Spleen (tissue), 7 donors: ENCODE results near the gene CXXC5.

Experiments used
- CTCF ChIP-seq, 11 experiments: fragments of 200-600 bp in 7 of 11; fragments of 450-650 bp in 4 of 11; sonication (generic) in 4 of 11; IDR thresholded peaks in 8 of 11; conservative IDR thresholded peaks in 3 of 11; 1 replicate in 7 of 11; 2 replicates in 4 of 11; pipeline versions ENCODE4 v1.4.0 to v1.8.0; 2016 to 2021; ENCODE audit warnings: antibody characterized with exemption in 11 of 11, inconsistent platforms in 4 of 11, mild to moderate bottlenecking in 1 of 11
- POLR2A ChIP-seq, 3 donors: fragments of 450-650 bp; IDR thresholded peaks; one replicate each; pipeline ENCODE4 v1.5.1; 2017; ENCODE audit warnings: antibody characterized with exemption in 3 of 3, mild to moderate bottlenecking in 1 of 3
- donor health status: DM: no; HTN: no; CAD: no; lungs with moderate emphysema.
- donor health status: DM: no; HTN: no; CAD: no.
- donor health status: DM: no; HTN: no; CAD: no.

- TF ChIP-seq CTCF (IDR thresholded peaks at IDR 0.05 in 8 of 11, conservative IDR thresholded peaks at IDR 0.05 in 3 of 11) (no peak), POLR2A (IDR thresholded peaks at IDR 0.05) (no peak)
These were observed 29.0 kb downstream of the CXXC5 start for GRCh38 chr5:139676951-139677735.
